DOHH2 (cell line): ENCODE measurements around the gene CCR9.

Experiments
- H3F3A ChIP-seq: fragments of 200-600 bp; sonication (generic), shearing (Covaris generic); 2 replicates; pipeline ENCODE4 v1.6.0; 2016; ENCODE audit warnings: antibody characterized with exemption, mild to moderate bottlenecking; ENCODE audit not compliant: control insufficient read depth, insufficient read depth
- H3K27ac ChIP-seq: fragments of 200-600 bp; sonication (generic); 2 replicates; pipeline ENCODE4 v1.5.1; 2014; ENCODE audit warnings: low read depth, mild to moderate bottlenecking, low read length, moderate library complexity
- H3K27me3 ChIP-seq: fragments of 200-600 bp; sonication (generic); 2 replicates; pipeline ENCODE4 v1.6.1; 2014; ENCODE audit warnings: mild to moderate bottlenecking, low read length, mixed read lengths; ENCODE audit not compliant: control insufficient read depth
- H3K36me3 ChIP-seq: fragments of 200-600 bp; sonication (generic); 2 replicates; pipeline ENCODE4 v1.6.1; 2014; ENCODE audit warnings: mild to moderate bottlenecking, low read length, moderate library complexity, mixed read lengths; ENCODE audit not compliant: control insufficient read depth
- H3K4me1 ChIP-seq: fragments of 200-600 bp; sonication (generic); 2 replicates; pipeline ENCODE4 v1.6.1; 2014; ENCODE audit warnings: mild to moderate bottlenecking, low read length, mixed read lengths; ENCODE audit not compliant: control insufficient read depth
- H3K4me2 ChIP-seq: fragments of 200-600 bp; sonication (generic); 2 replicates; pipeline ENCODE4 v1.6.0; 2014; ENCODE audit warnings: mild to moderate bottlenecking, low read length, moderate library complexity
- H3K4me3 ChIP-seq: fragments of 200-600 bp; sonication (generic); 2 replicates; pipeline ENCODE4 v1.5.1; 2014; ENCODE audit warnings: mild to moderate bottlenecking, low read length, mixed read lengths
- H3K79me2 ChIP-seq: fragments of 200-600 bp; sonication (generic); 2 replicates; pipeline ENCODE4 v1.6.1; 2014; ENCODE audit warnings: mild to moderate bottlenecking, low read length, mixed read lengths; ENCODE audit not compliant: control insufficient read depth
- H3K9me2 ChIP-seq: fragments of 200-600 bp; sonication (generic); replicated peaks from 2 replicates; pipeline ENCODE4 v1.6.1; 2014; ENCODE audit warnings: mild to moderate bottlenecking, low read length, mixed read lengths; ENCODE audit not compliant: control insufficient read depth
- H3K9me3 ChIP-seq: fragments of 200-600 bp; sonication (generic); 2 replicates; pipeline ENCODE4 v1.6.1; 2014; ENCODE audit warnings: antibody characterized with exemption, low read length, mixed read lengths; ENCODE audit not compliant: control insufficient read depth, insufficient read depth
- H4K20me1 ChIP-seq: fragments of 200-600 bp; sonication (generic); 2 replicates; pipeline ENCODE4 v1.6.0; 2014; ENCODE audit warnings: low read depth, mild to moderate bottlenecking, antibody characterized with exemption, low read length, moderate library complexity; ENCODE audit not compliant: control insufficient read depth, insufficient read depth
- EZH2phosphoT487 ChIP-seq: fragments of 200-600 bp; sonication (generic); IDR thresholded peaks from 2 replicates; pipeline ENCODE4 v1.6.1; 2017; ENCODE audit warnings: borderline replicate concordance, mild to moderate bottlenecking, antibody characterized with exemption, low read length, moderate library complexity, mixed read lengths
- TF ChIP-seq, protein P1 (sequence below): fragments of 200-600 bp; sonication (generic); IDR thresholded peaks from one replicate; pipeline ENCODE4 v1.5.1; 2014; ENCODE audit warnings: antibody characterized with exemption, mild to moderate bottlenecking, low read depth, low read length; ENCODE audit not compliant: poor library complexity, severe bottlenecking

Gene CCR9

GRCh38 chr3:45887759-45888511 lies 1.6 kb downstream of the CCR9 start:
- no peaks in the 10 kb centered on the region for H3F3A ChIP-seq
- no peaks in the 10 kb centered on the region for H3K9me3 ChIP-seq
- H4K20me1 ChIP-seq: no peaks in the 10 kb centered on the region
- H3K36me3 ChIP-seq: no peaks in the 10 kb centered on the region
- H3K4me2 ChIP-seq: no peak overlapping the region
- H3K27me3 ChIP-seq: peaks cover 51% of the 10 kb centered on the region
- H3K9me2 ChIP-seq: no peaks in the 10 kb centered on the region
- H3K4me1 ChIP-seq: peaks cover 10% of the 10 kb centered on the region
- no peaks in the 10 kb centered on the region for H3K79me2 ChIP-seq
- no peak overlapping the region for H3K4me3 ChIP-seq
- TF ChIP-seq, protein P1, sequence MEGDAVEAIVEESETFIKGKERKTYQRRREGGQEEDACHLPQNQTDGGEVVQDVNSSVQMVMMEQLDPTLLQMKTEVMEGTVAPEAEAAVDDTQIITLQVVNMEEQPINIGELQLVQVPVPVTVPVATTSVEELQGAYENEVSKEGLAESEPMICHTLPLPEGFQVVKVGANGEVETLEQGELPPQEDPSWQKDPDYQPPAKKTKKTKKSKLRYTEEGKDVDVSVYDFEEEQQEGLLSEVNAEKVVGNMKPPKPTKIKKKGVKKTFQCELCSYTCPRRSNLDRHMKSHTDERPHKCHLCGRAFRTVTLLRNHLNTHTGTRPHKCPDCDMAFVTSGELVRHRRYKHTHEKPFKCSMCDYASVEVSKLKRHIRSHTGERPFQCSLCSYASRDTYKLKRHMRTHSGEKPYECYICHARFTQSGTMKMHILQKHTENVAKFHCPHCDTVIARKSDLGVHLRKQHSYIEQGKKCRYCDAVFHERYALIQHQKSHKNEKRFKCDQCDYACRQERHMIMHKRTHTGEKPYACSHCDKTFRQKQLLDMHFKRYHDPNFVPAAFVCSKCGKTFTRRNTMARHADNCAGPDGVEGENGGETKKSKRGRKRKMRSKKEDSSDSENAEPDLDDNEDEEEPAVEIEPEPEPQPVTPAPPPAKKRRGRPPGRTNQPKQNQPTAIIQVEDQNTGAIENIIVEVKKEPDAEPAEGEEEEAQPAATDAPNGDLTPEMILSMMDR: no peak
- no peak for TF ChIP-seq EZH2phosphoT487
- no peak overlapping the region for H3K27ac ChIP-seq

GRCh38 chr3:45889337-45889736 lies 3.0 kb downstream of the CCR9 start:
- H3K27me3 ChIP-seq: peaks cover 51% of the 10 kb centered on the region
- H3K9me2 ChIP-seq: no peaks in the 10 kb centered on the region
- H3K9me3 ChIP-seq: no peaks in the 10 kb centered on the region
- H3K4me3 ChIP-seq: no peak overlapping the region
- peaks cover 10% of the 10 kb centered on the region for H3K4me1 ChIP-seq
- no peak overlapping the region; the same call in 1 of the 2 replicates for H3K4me2 ChIP-seq
- TF ChIP-seq EZH2phosphoT487: no peak
- TF ChIP-seq, protein P1: no peak
- H3K27ac ChIP-seq: no peak overlapping the region
- no peaks in the 10 kb centered on the region for H3K79me2 ChIP-seq
- H4K20me1 ChIP-seq: no peaks in the 10 kb centered on the region
- no peaks in the 10 kb centered on the region for H3F3A ChIP-seq
- H3K36me3 ChIP-seq: no peaks in the 10 kb centered on the region

GRCh38 chr3:45890405-45890804 lies 4.1 kb downstream of the CCR9 start:
- Histone ChIP-seq H3K4me3 (no peak overlapping the region), H3K27ac (no peak overlapping the region), H3K9me3 (no peaks in the 10 kb centered on the region), H3K36me3 (no peaks in the 10 kb centered on the region), H3K79me2 (no peaks in the 10 kb centered on the region), H3K4me2 (no peak overlapping the region), H3K27me3 (peaks cover 50% of the 10 kb centered on the region), H4K20me1 (no peaks in the 10 kb centered on the region), H3F3A (no peaks in the 10 kb centered on the region), H3K9me2 (no peaks in the 10 kb centered on the region), H3K4me1 (peaks cover 10% of the 10 kb centered on the region)
- TF ChIP-seq EZH2phosphoT487: no peak
- TF ChIP-seq, protein P1: no peak
